ENCODE results near the gene DOP1A. TPM values are rescaled to one million over a fixed set of nuclear protein-coding genes. Genes with fewer than 3 reads are reported as not detected.

Gene DOP1A
- polyA plus RNA-seq, 3 donors, result 2.1 to 8.9 (median 2.5) TPM

DNA sequence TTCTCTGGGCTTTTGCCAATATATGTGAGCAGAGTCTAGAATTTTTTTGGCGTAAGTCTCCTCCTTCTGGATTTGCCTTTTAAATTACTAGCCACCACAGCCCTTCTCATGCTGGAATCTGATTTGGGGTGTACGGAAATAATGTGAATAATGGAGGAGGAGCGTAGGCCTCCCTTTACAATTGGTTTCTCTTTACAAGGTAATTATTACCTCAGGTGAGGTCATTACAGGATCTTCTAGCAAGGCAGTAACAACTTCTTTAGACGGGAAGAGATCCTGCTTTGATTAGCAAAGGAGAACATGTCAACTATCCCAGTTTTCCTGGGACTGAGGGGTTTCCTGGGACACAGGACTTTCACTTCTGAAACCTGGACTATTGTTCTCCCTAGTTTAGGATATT lies 134.6 kb downstream of the DOP1A start:
- peaks cover 0 to 1% (median 0%) of the 10 kb centered on the region in 3 donors for H3K27me3 Mint-ChIP-seq (ENCODE audit: low read depth in 3 of 3)
- Histone ChIP-seq H3K4me2 (replicated peaks; ENCODE audit: extremely low read depth, low read length, poor library complexity, severe bottlenecking) (no peak overlapping the region), H3K36me3 (replicated peaks in 1 of 2; ENCODE audit: control insufficient read depth in 1 of 2, insufficient read depth in 2 of 2, low read length in 2 of 2) (no peaks in the 10 kb centered on the region), H3K4me3 (replicated peaks in 1 of 3; ENCODE audit: low read depth in 2 of 3, low read length in 3 of 3) (no peak overlapping the region), H4K20me1 (ENCODE audit: insufficient read depth, low read length) (no peaks in the 10 kb centered on the region), H3K79me2 (ENCODE audit: insufficient read depth, low read length) (no peaks in the 10 kb centered on the region), H3K9ac (ENCODE audit: insufficient read depth, low read length, poor library complexity, severe bottlenecking) (no peak overlapping the region), H3K4me1 (ENCODE audit: control insufficient read depth in 1 of 2, insufficient read depth in 2 of 2, low read length in 2 of 2) (no peaks in the 10 kb centered on the region), H2AFZ (ENCODE audit: insufficient read depth, low read depth, low read length, poor library complexity, severe bottlenecking) (no peak overlapping the region), H3K27me3 (ENCODE audit: control insufficient read depth in 2 of 2, insufficient read depth in 2 of 2, low read length in 2 of 2) (no peaks in the 10 kb centered on the region), H3K9me3 (replicated peaks in 1 of 2; ENCODE audit: control insufficient read depth in 1 of 2, insufficient read depth in 1 of 2, low read length in 2 of 2) (no peaks in the 10 kb centered on the region), H3K27ac (ENCODE audit: low read depth in 1 of 2, low read length in 2 of 2) (no peak overlapping the region)
- H3K4me1 Mint-ChIP-seq, result no peaks in the 10 kb centered on the region
- WGBS (ENCODE audit: insufficient coverage), result no CpG with 5 or more reads among the region's 4 CpGs
- peaks cover 0 to 4% (median 0%) of the 10 kb centered on the region in 7 donors for H3K9me3 Mint-ChIP-seq
- intact Hi-C loops (cut with micrococcal nuclease), result no loop called here
- H3K4me3 Mint-ChIP-seq, result no peak overlapping the region
- TF ChIP-seq, protein P1, sequence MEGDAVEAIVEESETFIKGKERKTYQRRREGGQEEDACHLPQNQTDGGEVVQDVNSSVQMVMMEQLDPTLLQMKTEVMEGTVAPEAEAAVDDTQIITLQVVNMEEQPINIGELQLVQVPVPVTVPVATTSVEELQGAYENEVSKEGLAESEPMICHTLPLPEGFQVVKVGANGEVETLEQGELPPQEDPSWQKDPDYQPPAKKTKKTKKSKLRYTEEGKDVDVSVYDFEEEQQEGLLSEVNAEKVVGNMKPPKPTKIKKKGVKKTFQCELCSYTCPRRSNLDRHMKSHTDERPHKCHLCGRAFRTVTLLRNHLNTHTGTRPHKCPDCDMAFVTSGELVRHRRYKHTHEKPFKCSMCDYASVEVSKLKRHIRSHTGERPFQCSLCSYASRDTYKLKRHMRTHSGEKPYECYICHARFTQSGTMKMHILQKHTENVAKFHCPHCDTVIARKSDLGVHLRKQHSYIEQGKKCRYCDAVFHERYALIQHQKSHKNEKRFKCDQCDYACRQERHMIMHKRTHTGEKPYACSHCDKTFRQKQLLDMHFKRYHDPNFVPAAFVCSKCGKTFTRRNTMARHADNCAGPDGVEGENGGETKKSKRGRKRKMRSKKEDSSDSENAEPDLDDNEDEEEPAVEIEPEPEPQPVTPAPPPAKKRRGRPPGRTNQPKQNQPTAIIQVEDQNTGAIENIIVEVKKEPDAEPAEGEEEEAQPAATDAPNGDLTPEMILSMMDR (IDR thresholded peaks at IDR 0.05), result no peak
- H3K27ac Mint-ChIP-seq, result no peak overlapping the region
- peaks cover 0 to 3% of the 10 kb centered on the region in 2 donors for H3K36me3 Mint-ChIP-seq
- no peak for DNase-seq

DNA sequence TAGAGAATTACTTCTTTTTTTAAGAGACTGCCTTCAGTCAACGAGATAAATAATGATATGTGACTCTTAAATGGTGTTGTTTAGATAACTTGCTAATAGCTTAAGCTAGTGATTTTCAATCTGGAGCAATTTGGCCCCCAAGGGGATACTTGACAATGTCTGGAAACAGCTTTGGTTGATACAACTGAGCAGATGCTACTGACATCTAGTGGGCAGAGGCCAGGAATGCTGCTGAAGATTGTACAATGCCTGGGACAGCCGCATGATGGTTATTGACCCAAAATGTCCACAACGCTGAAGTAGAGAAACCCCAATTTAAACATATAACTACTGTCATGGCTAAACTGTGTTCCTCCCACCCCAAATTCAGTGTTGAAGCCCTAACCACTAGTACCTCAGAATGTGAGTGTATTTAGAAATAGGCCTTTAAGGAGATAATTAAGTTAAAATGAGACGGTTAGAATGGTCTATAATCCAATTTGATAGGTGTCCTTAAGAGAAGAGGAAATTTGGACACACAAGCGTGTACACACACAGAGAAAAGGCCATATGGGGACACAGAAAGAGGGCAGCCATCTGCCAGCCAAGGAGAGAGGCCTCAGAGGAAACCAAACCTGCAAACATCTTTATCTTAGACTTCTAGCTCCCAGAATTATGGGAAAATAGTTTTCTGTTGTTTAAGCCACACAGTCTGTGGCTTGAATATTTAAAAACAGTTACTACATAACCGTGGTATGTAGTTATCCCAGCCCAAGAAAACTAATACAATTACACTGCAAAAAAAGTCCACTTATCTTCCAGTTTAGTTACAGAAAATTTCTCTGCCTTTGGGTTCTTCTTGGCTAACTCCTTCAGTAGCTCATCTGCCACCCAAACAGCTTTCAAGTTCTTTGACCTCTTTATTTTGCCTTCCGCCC lies 147.9 kb downstream of the DOP1A start:
- H2AFZ ChIP-seq (ENCODE audit: insufficient read depth, low read depth, low read length, poor library complexity, severe bottlenecking), result no peak overlapping the region
- WGBS (ENCODE audit: insufficient coverage), result 38% methylated on average over 4 of the region's 7 CpGs
- no peak overlapping the region for H3K27ac Mint-ChIP-seq

More for the DNA sequence above, 147.9 kb downstream of the DOP1A start:
- no peaks in the 10 kb centered on the region for H3K79me2 ChIP-seq (ENCODE audit: insufficient read depth, low read length)
- H3K4me3 Mint-ChIP-seq, result no peak overlapping the region
- no peaks in the 10 kb centered on the region for H3K9me3 Mint-ChIP-seq
- H3K4me2 ChIP-seq (replicated peaks; ENCODE audit: extremely low read depth, low read length, poor library complexity, severe bottlenecking), result no peak overlapping the region
- intact Hi-C loops (cut with micrococcal nuclease), result no loop called here
- H3K27me3 ChIP-seq (ENCODE audit: control insufficient read depth in 2 of 2, insufficient read depth in 2 of 2, low read length in 2 of 2), result peaks cover 0 to 3% of the 10 kb centered on the region in 2 donors
- TF ChIP-seq, protein P1 (IDR thresholded peaks at IDR 0.05), result peak; percentile 78
- DNase-seq, result peak; percentile 22 to 48 (median 32)
- H3K9ac ChIP-seq (ENCODE audit: insufficient read depth, low read length, poor library complexity, severe bottlenecking), result no peak overlapping the region
- no peak overlapping the region for H3K27ac ChIP-seq (ENCODE audit: low read depth in 1 of 2, low read length in 2 of 2)
- no peaks in the 10 kb centered on the region for H3K4me1 ChIP-seq (ENCODE audit: control insufficient read depth in 1 of 2, insufficient read depth in 2 of 2, low read length in 2 of 2)
- H3K27me3 Mint-ChIP-seq (ENCODE audit: low read depth in 3 of 3), result peaks cover 5 to 15% (median 8%) of the 10 kb centered on the region in 3 donors
- no peaks in the 10 kb centered on the region for H3K9me3 ChIP-seq (replicated peaks in 1 of 2; ENCODE audit: control insufficient read depth in 1 of 2, insufficient read depth in 1 of 2, low read length in 2 of 2)
- H3K4me3 ChIP-seq (replicated peaks in 1 of 3; ENCODE audit: low read depth in 2 of 3, low read length in 3 of 3), result no peak overlapping the region
- no peaks in the 10 kb centered on the region for H3K36me3 Mint-ChIP-seq
- H4K20me1 ChIP-seq (ENCODE audit: insufficient read depth, low read length), result no peaks in the 10 kb centered on the region
- no peaks in the 10 kb centered on the region for H3K36me3 ChIP-seq (replicated peaks in 1 of 2; ENCODE audit: control insufficient read depth in 1 of 2, insufficient read depth in 2 of 2, low read length in 2 of 2)
- H3K4me1 Mint-ChIP-seq, result no peaks in the 10 kb centered on the region
